GM12878 (cell line): ENCODE results near the gene CD300A. TPM values are rescaled to one million over a fixed set of nuclear protein-coding genes. Genes with fewer than 3 reads are reported as not detected.

Experiments
- ATAC-seq: fragments of 200-7000 bp; cut with Tn5 transposase; 3 replicates; pipeline ENCODE4 v1.9.1; 2020; ENCODE audit warnings: mild to moderate bottlenecking, moderate library complexity
- Bru-seq: library from RNA; stranded (reverse); fragments of 400-500 nt; gene quantifications from one replicate; lab custom pipeline; 2021; lab: Mats Ljungman, UMichigan
- BruChase-seq, 2 experiments: library from RNA; stranded (reverse); fragments of 400-500 nt; gene quantifications; one replicate each; lab custom pipeline; 2021; lab: Mats Ljungman, UMichigan
- BruUV-seq: library from RNA; stranded (reverse); fragments of 400-500 nt; replicated peaks from 2 replicates; lab custom pipeline; 2021; lab: Mats Ljungman, UMichigan
- CTCF ChIA-PET: fragments of 300-600 bp; sonication (Branson Sonifier 250); formaldehyde crosslinking; extraction: SDS; loops from one replicate; lab custom pipeline; 2021; ENCODE audit warnings: inconsistent platforms; lab: Yijun Ruan, JAX
- POLR2A ChIA-PET: fragments of 350-600 bp; formaldehyde crosslinking; extraction: SDS; loops from one replicate; lab custom pipeline; 2021; ENCODE audit warnings: inconsistent platforms; lab: Charles Lee
- RAD21 ChIA-PET: fragments of 300-600 bp; sonication (Branson Sonifier 250); formaldehyde crosslinking; loops from one replicate; lab custom pipeline; 2023; ENCODE audit warnings: antibody characterized with exemption; ENCODE audit not compliant: unreplicated experiment; lab: Charles Lee
- SMC1A ChIA-PET: fragments of 300-600 bp; sonication (Branson Sonifier 250); formaldehyde crosslinking; loops from one replicate; lab custom pipeline; 2023; ENCODE audit not compliant: unreplicated experiment, uncharacterized antibody; lab: Charles Lee
- DNase-seq: peaks from one replicate; pipeline ENCODE4 v3.0.0-alpha.2; 2011; ENCODE audit warnings: low read depth, low spot score
- FAIRE-seq: peaks from 3 replicates; lab custom pipeline; 2011; peaks lifted over from hg19 to GRCh38; lab: Jason Lieb, UNC
- H2AFZ ChIP-seq: 2 replicates; pipeline ENCODE4 v1.6.0; 2011; ENCODE audit warnings: low read depth, low read length, control low read depth; ENCODE audit not compliant: control insufficient read depth
- H3K27ac ChIP-seq: 2 replicates; pipeline ENCODE4 v1.5.1; 2011; ENCODE audit warnings: control low read depth; ENCODE audit not compliant: control insufficient read depth, insufficient read depth
- H3K27me3 ChIP-seq, 2 experiments: replicated peaks in 1 of 2; 2 replicates each; pipeline versions ENCODE4 v1.6.0 to v1.6.1; 2011; ENCODE audit warnings: low read length in 1 of 2; ENCODE audit not compliant: control insufficient read depth in 2 of 2, insufficient read depth in 2 of 2
- H3K36me3 ChIP-seq, 2 experiments: 2 replicates each; pipeline ENCODE4 v1.5.1; 2011; ENCODE audit warnings: low read length in 1 of 2; ENCODE audit not compliant: control insufficient read depth in 2 of 2, insufficient read depth in 2 of 2
- H3K4me1 ChIP-seq: 2 replicates; pipeline ENCODE4 v1.6.1; 2011; ENCODE audit warnings: mild to moderate bottlenecking, low read length, moderate library complexity, mixed read lengths; ENCODE audit not compliant: control insufficient read depth, insufficient read depth
- H3K4me2 ChIP-seq: 2 replicates; pipeline ENCODE4 v1.6.0; 2011; ENCODE audit warnings: control low read depth; ENCODE audit not compliant: control insufficient read depth, insufficient read depth
- H3K4me3 ChIP-seq: fragments of 200-600 bp; sonication (generic); 2 replicates; pipeline ENCODE4 v1.5.1; 2016
- H3K79me2 ChIP-seq: 2 replicates; pipeline ENCODE4 v1.6.0; 2011; ENCODE audit warnings: low read length; ENCODE audit not compliant: control insufficient read depth, insufficient read depth
- H3K9ac ChIP-seq: 2 replicates; pipeline ENCODE4 v1.8.0; 2011; ENCODE audit warnings: low read length, control low read depth, mixed read lengths; ENCODE audit not compliant: control insufficient read depth, insufficient read depth
- H3K9me3 ChIP-seq: replicated peaks from 3 replicates; pipeline ENCODE4 v1.5.1; 2011; ENCODE audit warnings: mild to moderate bottlenecking, low read length; ENCODE audit not compliant: control insufficient read depth, insufficient read depth
- H4K20me1 ChIP-seq: 2 replicates; pipeline ENCODE4 v1.6.0; 2011; ENCODE audit not compliant: control insufficient read depth, insufficient read depth
- BACH1 ChIP-seq: fragments of 450-650 bp; IDR thresholded peaks from 2 replicates; pipeline ENCODE4 v1.6.1; 2017; ENCODE audit warnings: mild to moderate bottlenecking, borderline replicate concordance
- CTCF ChIP-seq, 3 experiments: IDR thresholded peaks in 2 of 3; conservative IDR thresholded peaks in 1 of 3; 2 replicates each; pipeline ENCODE4 v1.5.1; 2011; ENCODE audit warnings: low read depth in 3 of 3, low read length in 3 of 3, mild to moderate bottlenecking in 3 of 3, control low read depth in 2 of 3, moderate library complexity in 2 of 3, inconsistent platforms in 1 of 3, mixed read lengths in 1 of 3; ENCODE audit not compliant: control insufficient read depth in 2 of 3, insufficient read depth in 1 of 3; ENCODE audit errors: extremely low read depth in 1 of 3
- IKZF2 ChIP-seq, 2 experiments: fragments of 450-650 bp; IDR thresholded peaks; 2 replicates each; pipeline ENCODE4 v1.6.1; 2017; ENCODE audit warnings: mild to moderate bottlenecking in 2 of 2, moderate library complexity in 2 of 2
- MEF2B ChIP-seq: fragments of 450-650 bp; IDR thresholded peaks from 2 replicates; pipeline ENCODE4 v1.6.1; 2018; ENCODE audit warnings: mild to moderate bottlenecking, moderate library complexity; ENCODE audit not compliant: partially characterized antibody, poor library complexity, severe bottlenecking
- NKRF ChIP-seq: fragments of 450-650 bp; conservative IDR thresholded peaks from 2 replicates; pipeline ENCODE4 v1.6.1; 2017; ENCODE audit warnings: mild to moderate bottlenecking, moderate library complexity
- NR2F1 ChIP-seq: fragments of 450-650 bp; conservative IDR thresholded peaks from 2 replicates; pipeline ENCODE4 v1.6.1; 2017; ENCODE audit warnings: mild to moderate bottlenecking
- POLR2A ChIP-seq: IDR thresholded peaks from 2 replicates; pipeline ENCODE4 v1.6.1; 2011; ENCODE audit warnings: low read depth, mild to moderate bottlenecking, low read length
- RELB ChIP-seq: fragments of 450-650 bp; IDR thresholded peaks from 2 replicates; pipeline ENCODE4 v1.6.1; 2017; ENCODE audit warnings: low read depth, mild to moderate bottlenecking, moderate library complexity
- SMARCA5 ChIP-seq: fragments of 450-650 bp; IDR thresholded peaks from 2 replicates; pipeline ENCODE4 v1.6.1; 2017; ENCODE audit warnings: mild to moderate bottlenecking
- WGBS: methylation state at CpG from one replicate; pipeline ENCODE4 v1.1.6; 2016; ENCODE audit warnings: low lambda C conversion rate; ENCODE audit not compliant: insufficient replicate concordance, insufficient coverage; ENCODE audit errors: missing lambda C conversion rate; 5-methylcytosine and 5-hydroxymethylcytosine counted together
- in situ Hi-C: fragments of 300-500 bp; cut with MboI; formaldehyde crosslinking; loops from 9 replicates; pipeline ENCODE4 v1.14.3; 2018; ENCODE audit warnings: mixed read lengths
- intact Hi-C: fragments of 100-400 bp; cut with micrococcal nuclease; formaldehyde crosslinking; loops from one replicate; pipeline ENCODE4 v1.14.2; 2022; ENCODE audit not compliant: unreplicated experiment
- long read RNA-seq, 2 experiments: library from polyadenylated mRNA; unstranded; transcript quantifications; one replicate each; pipeline ENCODE4 v2.0.0, GENCODE V29; 2019 to 2020
- polyA minus RNA-seq, 3 experiments: library from RNA; depleted of rRNA, polyadenylated mRNA; stranded (reverse); fragments of >200 nt; gene quantifications; 2 replicates each; pipeline ENCODE4 v1.2.3, GENCODE V29; 2011
- polyA plus RNA-seq, 11 experiments: library from polyadenylated mRNA; depleted of rRNA in 4 of 11; unstranded in 6 of 11; stranded (reverse) in 5 of 11; fragments of >200 nt; fragmentation: Nextera tagmentation in 4 of 11; fragmentation: Illumina TruSeq in 1 of 11; extraction: Ambion mirVana in 4 of 11; extraction: Trizol in 1 of 11; gene quantifications; 1 replicate in 1 of 11; 2 replicates in 10 of 11; pipeline versions ENCODE4 v1.2.1 to v1.2.3, GENCODE V29; 2011 to 2016; ENCODE audit warnings: inconsistent platforms in 2 of 11, missing spikeins in 2 of 11, low read depth in 1 of 11
- total RNA-seq, 4 experiments: library from RNA; depleted of rRNA in 3 of 4; stranded (reverse); fragments of >200 nt in 3 of 4; fragmentation: Illumina TruSeq in 1 of 4; extraction: Trizol in 1 of 4; gene quantifications; 2 replicates each; pipeline versions ENCODE4 v1.2.1 to v1.2.3, GENCODE V29; 2013 to 2021

CD300A gene
- total RNA-seq (2013; cell fraction: nucleolus; rRNA removed) = 149 and 159 TPM in 2 replicates
- total RNA-seq (2014; rRNA removed) = 45.7 and 49.3 TPM in 2 replicates
- total RNA-seq (2014; rRNA removed; fragmentation: Illumina TruSeq; extraction: Trizol) = 36.1 and 37.5 TPM in 2 replicates
- total RNA-seq (2021) = 36.1 and 36.2 TPM in 2 replicates
- polyA plus RNA-seq (2011; ENCODE audit: low read depth) = 34.4 TPM
- polyA plus RNA-seq (2011; rRNA removed) = 102 and 128 TPM in 2 replicates
- 130 and 145 TPM in 2 replicates for polyA plus RNA-seq (2011; cell fraction: cytosol; rRNA removed)
- polyA plus RNA-seq (2011; cell fraction: nucleus; rRNA removed) = 95.3 and 166 TPM in 2 replicates
- 54.0 and 88.0 TPM in 2 replicates for polyA plus RNA-seq (2012)
- polyA plus RNA-seq (2014; fragmentation: Illumina TruSeq; extraction: Trizol) = 23.1 and 40.5 TPM in 2 replicates
- 10 to 100 TPM; 10.6 to 12.1 TPM for polyA plus RNA-seq (2014; fragmentation: Nextera tagmentation; extraction: Ambion mirVana)
- 42.7 and 46.9 TPM in 2 replicates for polyA plus RNA-seq (2014; rRNA removed)
- 10 to 100 TPM; 28.6 to 32.1 TPM for polyA plus RNA-seq (2016; fragmentation: Nextera tagmentation; extraction: Ambion mirVana)
- 88.1 and 138 TPM in 2 replicates for polyA minus RNA-seq (2011; rRNA and poly(A)+ RNA removed)
- polyA minus RNA-seq (2011; cell fraction: cytosol; rRNA and poly(A)+ RNA removed) = 22.6 and 26.3 TPM in 2 replicates
- 20.8 and 25.6 TPM in 2 replicates for polyA minus RNA-seq (2011; cell fraction: nucleus; rRNA and poly(A)+ RNA removed)
- Bru-seq, nascent RNA = percentile 97 among the genes with signal in this experiment
- BruChase-seq, experiment 1, labeled RNA remaining after a 6-hour chase = percentile 98 among the genes with signal in this experiment
- BruChase-seq, experiment 2, labeled RNA remaining after a 2-hour chase = percentile 97 among the genes with signal in this experiment
- long read RNA-seq, experiment 1, transcript CD300A-202 (7 exons, 1,858 nt) = major isoform, 36 of 61 reads
- long read RNA-seq, experiment 1, transcript CD300A-207 (7 exons, 1,785 nt) = minor isoform, 14 of 61 reads
- long read RNA-seq, experiment 1, partial matches to known transcripts = 1 of 61 reads
- long read RNA-seq, experiment 1, other reads (novel, unspliced or antisense) = 9 of 61 reads
- long read RNA-seq, experiment 2, transcript CD300A-202 (7 exons, 1,858 nt) = major isoform, 267 of 439 reads
- long read RNA-seq, experiment 2, transcript CD300A-207 (7 exons, 1,785 nt) = minor isoform, 89 of 439 reads
- long read RNA-seq, experiment 2, partial matches to known transcripts = 12 of 439 reads
- long read RNA-seq, experiment 2, other reads (novel, unspliced or antisense) = 68 of 439 reads

GRCh38 chr17:74466111-74466827 lies at the start of gene CD300A:
Gene CD300A, plus strand, starts transcription at chr17:74466634. Its CDS starts 70 bp downstream, at chr17:74466704.
- no peaks in the 10 kb centered on the region for H3K9me3 ChIP-seq
- peaks cover 37% of the 10 kb centered on the region for H3K4me1 ChIP-seq
- peaks cover 0 to 6% of the 10 kb centered on the region in 2 experiments; a peak in 1 of 4 replicates for H3K36me3 ChIP-seq
- RAD21 ChIA-PET = interaction anchor here (1.2 to 1.3 kb wide), 2 partner anchors 11 to 62 kb away, joined by 3 to 6 read pairs; no protein-coding TSS in a partner anchor
- 2% methylated on average over 25 of the region's 25 CpGs for WGBS
- in situ Hi-C loops (no loop called here), intact Hi-C loops (no loop called here)
- TSS peak; percentile 71 for BruUV-seq
- H3K9ac ChIP-seq = peak within 1 kb of the TSS; percentile 89
- H3K4me2 ChIP-seq = peak within 1 kb of the TSS; percentile 72
- peak within 1 kb of the TSS; percentile 92 for H3K4me3 ChIP-seq
- CTCF ChIA-PET = interaction anchor here (0.6 to 1.3 kb wide), 5 partner anchors 9 to 1234 kb away, joined by 3 to 7 read pairs (median 4); partner anchors contain the start of gene GPR142
- no peak for FAIRE-seq
- H3K79me2 ChIP-seq = peaks cover 64% of the 10 kb centered on the region
- H3K27ac ChIP-seq = peak within 1 kb of the TSS; percentile 92
- POLR2A ChIA-PET = interaction anchor here (0.7 to 1.0 kb wide), 2 partner anchors 49 to 62 kb away, joined by 3 to 4 read pairs; no protein-coding TSS in a partner anchor
- no peak within 1 kb of the TSS; the same call in 1 of the 2 replicates for H2AFZ ChIP-seq
- SMC1A ChIA-PET = interaction anchor here (1.0 to 1.4 kb wide), 3 partner anchors 11 to 67 kb away, joined by 3 to 4 read pairs (median 3); no protein-coding TSS in a partner anchor
- H4K20me1 ChIP-seq = no peaks in the 10 kb centered on the region; the same call in 1 of the 2 replicates
- peak; percentile 31 for ATAC-seq
- no peak for DNase-seq
- H3K27me3 ChIP-seq = no peaks in the 10 kb centered on the region
- TF ChIP-seq SMARCA5 (peak; percentile 44), NR2F1 (0 out of 2 replicates have a peak, but pooled peaks have one; percentile 28), POLR2A (peak; percentile 72), CTCF (IDR thresholded peaks at IDR 0.05 in 2 of 3, conservative IDR thresholded peaks at IDR 0.05 in 1 of 3; ENCODE audit: control insufficient read depth in 2 of 3, extremely low read depth in 1 of 3, insufficient read depth in 1 of 3, low read depth in 3 of 3, low read length in 3 of 3) (peak in 1 of 3 experiments; percentile 11; a peak in 1 of 6 replicates), MEF2B (peak; percentile 70), NKRF (peak; percentile 38; the same call in 1 of the 2 replicates), RELB (peak; percentile 89), BACH1 (0 out of 2 replicates have a peak, but pooled peaks have one; percentile 11), IKZF2 (IDR thresholded peaks at IDR 0.05) (peak; percentile 90 to 91)
